ENCODE measurements around the gene LGALS9. TPM values are rescaled to one million over a fixed set of nuclear protein-coding genes. Genes with fewer than 3 reads are reported as not detected.

The LGALS9 gene
- total RNA-seq, result 100 to 1,000 TPM; 217 to 573 (median 482) TPM
- long read RNA-seq, donor 1, transcript LGALS9-203 (11 exons, 3,114 nt), result major isoform, 23 of 54 reads
- long read RNA-seq, donor 1, partial matches to known transcripts, result 24 of 54 reads
- long read RNA-seq, donor 1, other reads (novel, unspliced or antisense), result 2 of 54 reads
- long read RNA-seq, donor 2, transcript LGALS9-201 (10 exons, 3,018 nt), result minor isoform, 14 of 122 reads
- long read RNA-seq, donor 2, transcript LGALS9-203 (11 exons, 3,114 nt), result major isoform, 74 of 122 reads
- long read RNA-seq, donor 2, partial matches to known transcripts, result 13 of 122 reads
- long read RNA-seq, donor 2, other reads (novel, unspliced or antisense), result 14 of 122 reads

DNA sequence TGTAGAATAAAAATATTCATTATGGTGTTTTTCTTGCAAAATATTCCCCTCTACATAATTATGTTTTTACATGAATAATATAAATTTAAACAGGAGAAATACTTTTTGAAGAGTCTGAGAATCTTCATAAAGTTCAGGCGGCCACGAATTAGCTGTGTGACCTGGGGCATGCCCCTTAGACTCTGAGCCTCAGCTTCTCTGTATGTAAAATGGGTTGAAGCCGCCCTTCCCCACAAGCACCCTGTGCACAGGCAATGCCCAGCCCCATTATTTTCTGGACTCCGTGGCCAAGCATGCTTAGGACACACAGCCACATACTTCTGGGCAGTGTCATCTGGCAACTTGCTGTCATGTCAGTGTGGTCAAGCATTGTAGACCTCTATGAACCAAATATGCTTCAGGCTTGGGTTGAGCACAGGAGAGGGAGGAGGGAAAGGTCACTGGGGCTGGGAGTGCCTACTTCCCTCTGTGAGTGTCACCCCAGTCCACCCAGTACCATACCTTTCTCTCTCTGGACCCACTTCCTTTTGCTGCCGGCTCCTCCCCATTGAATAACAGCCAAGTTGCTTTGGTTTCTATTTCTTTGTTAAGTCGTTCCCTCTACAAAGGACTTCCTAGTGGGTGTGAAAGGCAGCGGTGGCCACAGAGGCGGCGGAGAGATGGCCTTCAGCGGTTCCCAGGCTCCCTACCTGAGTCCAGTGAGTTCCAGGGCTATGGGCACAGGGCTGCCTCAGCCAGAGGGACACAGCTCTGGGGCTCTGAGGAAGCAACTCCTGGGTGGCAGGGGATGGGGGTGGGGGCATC lies at the start of gene LGALS9:
TSS of gene LGALS9 (plus strand) at position 582 of the 804 bp plus-strand sequence. CDS start at position 660, 78 bp downstream.
- TF ChIP-seq, protein P1, sequence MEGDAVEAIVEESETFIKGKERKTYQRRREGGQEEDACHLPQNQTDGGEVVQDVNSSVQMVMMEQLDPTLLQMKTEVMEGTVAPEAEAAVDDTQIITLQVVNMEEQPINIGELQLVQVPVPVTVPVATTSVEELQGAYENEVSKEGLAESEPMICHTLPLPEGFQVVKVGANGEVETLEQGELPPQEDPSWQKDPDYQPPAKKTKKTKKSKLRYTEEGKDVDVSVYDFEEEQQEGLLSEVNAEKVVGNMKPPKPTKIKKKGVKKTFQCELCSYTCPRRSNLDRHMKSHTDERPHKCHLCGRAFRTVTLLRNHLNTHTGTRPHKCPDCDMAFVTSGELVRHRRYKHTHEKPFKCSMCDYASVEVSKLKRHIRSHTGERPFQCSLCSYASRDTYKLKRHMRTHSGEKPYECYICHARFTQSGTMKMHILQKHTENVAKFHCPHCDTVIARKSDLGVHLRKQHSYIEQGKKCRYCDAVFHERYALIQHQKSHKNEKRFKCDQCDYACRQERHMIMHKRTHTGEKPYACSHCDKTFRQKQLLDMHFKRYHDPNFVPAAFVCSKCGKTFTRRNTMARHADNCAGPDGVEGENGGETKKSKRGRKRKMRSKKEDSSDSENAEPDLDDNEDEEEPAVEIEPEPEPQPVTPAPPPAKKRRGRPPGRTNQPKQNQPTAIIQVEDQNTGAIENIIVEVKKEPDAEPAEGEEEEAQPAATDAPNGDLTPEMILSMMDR (IDR thresholded peaks at IDR 0.05), result no peak
- Histone ChIP-seq H3K36me3 (ENCODE audit: low read depth) (no peaks in the 10 kb centered on the region), H3K9me3 (no peaks in the 10 kb centered on the region), H3K4me1 (ENCODE audit: low read depth) (peaks cover 40% of the 10 kb centered on the region), H3K4me3 (peak within 1 kb of the TSS; percentile 24)
- intact Hi-C loops (cut with DNase I, micrococcal nuclease), result no loop called here
- DNase-seq, result peak; percentile 74 to 87 (median 82)
- peak; percentile 83 for ATAC-seq

DNA sequence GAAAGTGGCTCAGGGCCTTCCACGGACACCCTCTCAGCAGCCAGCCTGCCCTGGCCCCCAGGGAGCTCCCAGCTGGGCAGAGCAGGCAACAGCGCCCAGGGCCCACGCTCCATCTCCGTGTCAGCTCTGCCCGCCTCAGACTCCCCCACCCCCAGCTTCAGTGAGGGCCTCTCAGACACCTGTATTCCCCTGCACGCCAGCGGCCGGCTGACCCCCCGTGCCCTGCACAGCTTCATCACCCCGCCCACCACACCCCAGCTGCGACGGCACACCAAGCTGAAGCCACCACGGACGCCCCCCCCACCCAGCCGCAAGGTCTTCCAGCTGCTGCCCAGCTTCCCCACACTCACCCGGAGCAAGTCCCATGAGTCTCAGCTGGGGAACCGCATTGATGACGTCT lies 48.3 kb upstream of the LGALS9 start:
- Histone ChIP-seq H3K4me3 (no peak overlapping the region), H3K9me3 (no peaks in the 10 kb centered on the region), H3K4me1 (ENCODE audit: low read depth) (no peaks in the 10 kb centered on the region), H3K36me3 (ENCODE audit: low read depth) (no peaks in the 10 kb centered on the region)
- intact Hi-C loops (cut with DNase I, micrococcal nuclease), result no loop called here
- DNase-seq, result no peak
- no peak for ATAC-seq
- TF ChIP-seq, protein P1 (IDR thresholded peaks at IDR 0.05), result no peak

DNA sequence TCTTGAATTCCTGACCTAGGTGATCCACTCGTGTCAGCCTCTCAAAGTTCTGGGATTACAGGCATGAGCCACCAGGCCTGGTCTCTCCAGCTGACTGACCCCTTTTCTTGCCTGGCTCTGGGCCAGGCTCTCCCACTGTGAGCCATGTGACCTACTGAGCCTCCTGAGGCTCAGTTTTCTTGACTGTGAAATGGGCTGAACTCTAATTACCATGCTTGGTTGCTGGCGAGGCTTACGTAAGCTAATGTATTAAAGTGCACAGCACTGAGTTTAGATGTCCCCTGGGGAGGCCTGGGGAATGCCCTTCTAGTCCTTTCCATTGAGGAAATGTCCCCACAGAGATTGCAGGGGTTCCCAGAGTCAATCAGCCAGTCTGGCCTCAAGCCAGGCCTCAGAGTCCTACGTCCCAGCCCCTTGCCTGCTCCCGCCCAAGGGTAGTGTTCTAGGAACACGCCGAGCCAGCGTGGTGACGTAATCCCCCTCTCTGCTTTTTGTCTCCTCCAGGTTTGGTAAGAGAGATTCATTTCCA lies 45.8 kb upstream of the LGALS9 start:
- TF ChIP-seq, protein P1 (IDR thresholded peaks at IDR 0.05), result no peak
- H3K4me1 ChIP-seq (ENCODE audit: low read depth), result no peaks in the 10 kb centered on the region
- DNase-seq, result no peak
- no peaks in the 10 kb centered on the region for H3K9me3 ChIP-seq
- ATAC-seq, result no peak
- no peaks in the 10 kb centered on the region for H3K36me3 ChIP-seq (ENCODE audit: low read depth)
- intact Hi-C loops (cut with DNase I, micrococcal nuclease), result no loop called here
- no peak overlapping the region for H3K4me3 ChIP-seq

DNA sequence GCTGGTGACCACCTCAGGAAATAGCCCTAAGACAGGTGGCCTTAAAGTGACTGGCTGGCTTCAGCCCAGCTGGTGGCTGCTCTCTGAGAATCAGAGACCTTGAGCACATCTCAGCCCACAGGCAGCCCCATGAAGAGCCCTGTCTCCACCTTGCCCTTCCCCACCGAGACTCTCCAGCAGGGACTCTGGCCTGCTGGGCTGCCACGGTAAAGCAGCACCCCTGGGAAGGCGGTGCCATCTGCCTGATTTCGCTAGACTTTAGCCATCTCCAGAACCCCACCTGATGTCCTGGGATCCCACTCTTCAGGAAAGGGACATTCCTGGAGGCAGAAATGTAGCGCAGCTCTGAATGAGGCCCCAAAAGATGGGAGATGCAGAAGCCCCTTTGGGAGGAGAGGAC lies 45.2 kb upstream of the LGALS9 start:
- no peaks in the 10 kb centered on the region for H3K9me3 ChIP-seq
- no peaks in the 10 kb centered on the region for H3K36me3 ChIP-seq (ENCODE audit: low read depth)
- no peak overlapping the region for H3K4me3 ChIP-seq
- DNase-seq (no peak), ATAC-seq (no peak)
- TF ChIP-seq, protein P1 (IDR thresholded peaks at IDR 0.05), result no peak
- no peaks in the 10 kb centered on the region for H3K4me1 ChIP-seq (ENCODE audit: low read depth)
- intact Hi-C loops (cut with DNase I, micrococcal nuclease), result no loop called here

DNA sequence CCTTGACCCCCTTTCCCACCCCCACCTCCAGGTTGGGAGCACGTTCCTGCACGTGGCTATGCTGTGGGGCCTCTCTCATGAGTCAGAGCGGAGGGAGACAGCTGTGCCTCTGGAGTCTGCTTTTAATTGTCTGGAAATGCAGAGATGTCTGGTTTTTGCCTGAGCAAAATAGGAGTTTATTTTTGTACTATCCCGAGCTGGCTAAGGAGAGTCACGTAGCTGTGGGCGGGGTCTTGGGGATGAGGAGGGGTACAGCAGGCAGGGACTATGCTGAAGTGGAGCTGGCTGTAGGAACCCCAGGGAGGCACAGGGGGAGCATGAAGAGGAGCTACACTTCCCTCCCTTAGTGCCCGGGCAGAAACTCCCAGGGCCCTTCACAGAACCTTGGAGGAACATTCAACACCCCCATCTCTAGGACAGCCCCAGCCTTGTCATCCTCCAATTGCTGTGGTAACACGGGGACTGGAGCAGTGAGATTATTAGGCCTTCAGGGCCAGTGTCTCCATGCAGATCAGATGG lies 44.7 kb upstream of the LGALS9 start:
- ATAC-seq, result no peak
- no peaks in the 10 kb centered on the region for H3K36me3 ChIP-seq (ENCODE audit: low read depth)
- no peaks in the 10 kb centered on the region for H3K9me3 ChIP-seq
- intact Hi-C loops (cut with DNase I, micrococcal nuclease), result no loop called here
- H3K4me1 ChIP-seq (ENCODE audit: low read depth), result no peaks in the 10 kb centered on the region
- TF ChIP-seq, protein P1 (IDR thresholded peaks at IDR 0.05), result no peak
- DNase-seq, result no peak
- H3K4me3 ChIP-seq, result no peak overlapping the region
